ENCODE data around the gene ADARB2.

Gene ADARB2

GRCh38 chr10:1684991-1685390 is 52.3 kb downstream of the ADARB2 start:
- no peak for DNase-seq

- no peak for DNase-seq
Observed at GRCh38 chr10:1683649-1684048, 53.7 kb downstream of the ADARB2 start.

GRCh38 chr10:1679821-1680650 is 57.3 kb downstream of the ADARB2 start:
- DNase-seq = no peak

GRCh38 chr10:1678084-1678483 is 59.2 kb downstream of the ADARB2 start:
- no peak for DNase-seq

- DNase-seq = no peak
Observed at GRCh38 chr10:1677307-1677939, 59.9 kb downstream of the ADARB2 start.

- no peak for DNase-seq
Observed at GRCh38 chr10:1674501-1674900, 62.8 kb downstream of the ADARB2 start.

GRCh38 chr10:1673568-1674345 is 63.6 kb downstream of the ADARB2 start:
- DNase-seq = no peak

GRCh38 chr10:1672001-1672781 is 65.1 kb downstream of the ADARB2 start:
- no peak for DNase-seq

- DNase-seq = no peak
Observed at GRCh38 chr10:1671366-1672000, 65.8 kb downstream of the ADARB2 start.

- no peak for DNase-seq
Observed at GRCh38 chr10:1670541-1671365, 66.6 kb downstream of the ADARB2 start.

- DNase-seq = no peak
Observed at GRCh38 chr10:1669433-1669832, 67.9 kb downstream of the ADARB2 start.

GRCh38 chr10:1668399-1668798 is 68.9 kb downstream of the ADARB2 start:
- DNase-seq = no peak

GRCh38 chr10:1667392-1667791 is 69.9 kb downstream of the ADARB2 start:
- DNase-seq = no peak

GRCh38 chr10:1666147-1666546 is 71.2 kb downstream of the ADARB2 start:
- DNase-seq = no peak

GRCh38 chr10:1665681-1666080 is 71.6 kb downstream of the ADARB2 start:
- DNase-seq = no peak

- DNase-seq = no peak
Observed at GRCh38 chr10:1665021-1665661, 72.2 kb downstream of the ADARB2 start.

- no peak for DNase-seq
Observed at GRCh38 chr10:1664333-1664964, 72.9 kb downstream of the ADARB2 start.

- no peak for DNase-seq
Observed at GRCh38 chr10:1663226-1663625, 74.1 kb downstream of the ADARB2 start.

- no peak for DNase-seq
Observed at GRCh38 chr10:1662438-1663025, 74.8 kb downstream of the ADARB2 start.

- no peak for DNase-seq
Observed at GRCh38 chr10:1661859-1662437, 75.4 kb downstream of the ADARB2 start.

Measured in CD4-positive, alpha-beta T cell treated with Interleukin-12 subunit alpha and Interleukin-12 subunit beta, for 1 hour (primary cell).